ENCODE measurements around the gene PIEZO2. TPM values are rescaled to one million over a fixed set of nuclear protein-coding genes. Genes with fewer than 3 reads are reported as not detected.

PIEZO2 gene
- total RNA-seq, 1 experiment from 2014 or later: 5.5 TPM

DNA sequence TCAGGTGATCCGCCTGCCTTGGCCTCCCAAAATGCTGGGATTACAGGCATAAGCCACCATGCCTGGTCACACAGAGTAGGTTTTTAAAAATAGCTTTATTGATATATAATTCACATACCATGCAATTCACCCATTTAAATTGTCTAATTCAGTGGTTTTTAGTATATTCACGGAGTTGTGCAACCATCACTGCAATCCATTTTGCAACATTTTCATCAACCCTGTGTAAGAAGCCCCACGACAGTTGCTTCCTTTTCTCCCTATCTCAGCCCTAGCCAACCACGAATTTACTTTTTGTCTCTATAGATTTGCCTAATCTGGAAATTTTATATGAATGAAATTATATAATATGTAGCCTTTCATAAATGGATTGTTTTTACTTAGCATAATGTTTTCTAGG, 357.2 kb downstream of the PIEZO2 start:
- no peaks in the 10 kb centered on the region; the same call in 1 of the 2 replicates for H3K27me3 ChIP-seq (replicated peaks)
- H3K36me3 ChIP-seq: no peaks in the 10 kb centered on the region
- DNase-seq (ENCODE audit: low read depth in 1 of 2, low spot score in 2 of 2): no peak
- H3K4me3 ChIP-seq: no peak overlapping the region
- H3K9me3 ChIP-seq (replicated peaks): no peaks in the 10 kb centered on the region
- peaks cover 3% of the 10 kb centered on the region; the same call in 1 of the 2 replicates for H3K4me1 ChIP-seq (replicated peaks)
- H3K27ac ChIP-seq: no peak overlapping the region

- Histone ChIP-seq H3K4me1 (replicated peaks) (peaks cover 3% of the 10 kb centered on the region; the same call in 1 of the 2 replicates), H3K9me3 (replicated peaks) (no peaks in the 10 kb centered on the region), H3K4me3 (no peak overlapping the region), H3K36me3 (no peaks in the 10 kb centered on the region), H3K27me3 (replicated peaks) (no peaks in the 10 kb centered on the region; the same call in 1 of the 2 replicates), H3K27ac (no peak overlapping the region)
- no peak for DNase-seq (ENCODE audit: low read depth in 1 of 2, low spot score in 2 of 2)
These were observed 358.1 kb downstream of the PIEZO2 start for GRCh38 chr18:10791169-10791831.

GRCh38 chr18:10789180-10789579, 360.2 kb downstream of the PIEZO2 start:
- H3K36me3 ChIP-seq: no peaks in the 10 kb centered on the region

DNA sequence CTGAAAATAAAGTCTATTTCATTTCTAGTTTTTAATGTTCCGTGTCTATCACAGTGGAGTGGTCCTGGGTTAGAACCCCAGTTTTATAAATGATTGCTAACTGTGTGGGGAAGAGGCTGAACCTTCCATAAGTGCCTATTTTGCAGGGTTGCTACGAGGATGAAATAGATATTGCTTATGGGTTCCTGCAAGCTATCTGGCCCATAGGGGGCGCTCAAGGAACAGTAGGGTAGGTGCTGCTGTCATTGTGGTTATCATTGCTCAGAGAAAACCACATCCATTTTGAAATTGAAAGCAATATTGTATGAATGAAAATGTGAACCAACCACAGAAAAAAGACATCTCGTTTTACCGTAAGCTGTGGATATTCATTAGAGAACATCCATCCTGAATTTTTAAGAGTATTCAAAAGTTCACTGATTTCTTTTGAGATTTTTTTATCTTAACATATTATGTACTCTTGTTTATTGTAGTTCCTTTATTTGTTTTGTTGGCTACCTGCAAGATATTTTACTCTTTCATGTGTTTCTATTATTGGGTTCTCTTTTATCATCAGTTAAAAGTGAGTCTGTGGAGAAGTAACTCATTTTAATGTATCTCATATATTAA, 362.0 kb downstream of the PIEZO2 start:
- H3K4me3 ChIP-seq: no peak overlapping the region
- H3K27me3 ChIP-seq (replicated peaks): no peaks in the 10 kb centered on the region; the same call in 1 of the 2 replicates
- no peak overlapping the region for H3K27ac ChIP-seq
- no peaks in the 10 kb centered on the region; the same call in 1 of the 2 replicates for H3K9me3 ChIP-seq (replicated peaks)
- H3K4me1 ChIP-seq (replicated peaks): no peaks in the 10 kb centered on the region
- H3K36me3 ChIP-seq: no peaks in the 10 kb centered on the region
- peak; percentile 59 to 84 for DNase-seq (ENCODE audit: low read depth in 1 of 2, low spot score in 2 of 2)

More at GRCh38 chr18:10789180-10789579, 360.2 kb downstream of the PIEZO2 start:
- Histone ChIP-seq H3K9me3 (replicated peaks) (no peaks in the 10 kb centered on the region; the same call in 1 of the 2 replicates), H3K27ac (no peak overlapping the region), H3K27me3 (replicated peaks) (no peaks in the 10 kb centered on the region; the same call in 1 of the 2 replicates), H3K4me1 (replicated peaks) (no peaks in the 10 kb centered on the region; the same call in 1 of the 2 replicates), H3K4me3 (no peak overlapping the region)
- no peak for DNase-seq (ENCODE audit: low read depth in 1 of 2, low spot score in 2 of 2)

DNA sequence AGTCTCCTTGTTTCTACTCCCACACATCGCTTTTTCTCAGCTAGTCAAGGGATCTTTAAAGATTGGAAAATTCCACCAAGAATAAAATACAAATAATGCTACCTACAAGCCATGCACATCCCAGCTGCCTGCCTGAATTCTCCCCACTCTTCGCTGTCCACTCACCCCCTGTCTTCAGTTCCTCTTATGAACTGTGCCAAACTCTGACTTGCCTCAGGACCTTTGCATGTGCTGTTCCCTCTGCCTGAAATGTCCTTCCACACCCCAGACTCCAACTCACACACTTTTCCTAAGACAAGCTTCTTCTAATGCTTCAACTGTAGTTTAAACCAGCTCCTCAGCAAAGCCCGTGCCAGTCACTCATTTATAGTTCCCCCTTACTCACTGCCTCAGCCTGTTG, 363.6 kb downstream of the PIEZO2 start:
- no peak for DNase-seq (ENCODE audit: low read depth in 1 of 2, low spot score in 2 of 2)
- Histone ChIP-seq H3K27ac (no peak overlapping the region), H3K36me3 (no peaks in the 10 kb centered on the region), H3K4me3 (no peak overlapping the region), H3K4me1 (replicated peaks) (no peaks in the 10 kb centered on the region), H3K27me3 (replicated peaks) (no peaks in the 10 kb centered on the region; the same call in 1 of the 2 replicates), H3K9me3 (replicated peaks) (no peaks in the 10 kb centered on the region; the same call in 1 of the 2 replicates)

DNA sequence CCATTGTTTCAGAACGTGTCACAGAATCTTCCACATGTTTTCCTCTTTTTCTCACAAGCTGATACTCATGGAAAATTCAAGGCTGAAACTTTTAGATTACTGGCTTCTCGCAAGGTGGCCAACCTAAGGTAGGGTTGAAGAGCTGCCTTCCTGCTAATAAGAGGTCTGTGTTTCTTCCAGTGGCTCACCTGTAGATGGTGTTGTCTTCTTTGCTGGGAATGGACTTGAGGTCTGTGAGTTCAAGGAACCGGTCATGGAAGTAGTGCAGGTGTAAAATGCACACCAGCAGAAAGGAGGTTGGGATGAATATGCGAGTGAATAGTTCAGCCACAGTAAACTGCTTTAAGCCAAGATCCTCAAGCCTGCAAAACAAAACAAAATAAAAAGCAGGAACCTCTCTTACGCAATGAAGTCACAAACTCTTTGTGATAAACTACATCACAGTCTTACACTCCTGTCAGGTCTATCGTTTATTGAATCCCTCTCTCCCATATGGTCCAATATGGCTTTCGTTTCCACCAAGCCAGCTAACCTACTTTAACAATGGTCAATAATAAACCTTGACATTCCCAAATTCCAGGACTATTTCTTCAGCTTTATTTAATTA, 364.7 kb downstream of the PIEZO2 start:
- no peaks in the 10 kb centered on the region for H3K4me1 ChIP-seq (replicated peaks)
- H3K27me3 ChIP-seq (replicated peaks): no peaks in the 10 kb centered on the region; the same call in 1 of the 2 replicates
- no peak overlapping the region for H3K27ac ChIP-seq
- no peak overlapping the region for H3K4me3 ChIP-seq
- DNase-seq (ENCODE audit: low read depth in 1 of 2, low spot score in 2 of 2): no peak
- no peaks in the 10 kb centered on the region; the same call in 1 of the 2 replicates for H3K9me3 ChIP-seq (replicated peaks)
- no peaks in the 10 kb centered on the region for H3K36me3 ChIP-seq

GRCh38 chr18:10783941-10784340, 365.4 kb downstream of the PIEZO2 start:
- H3K27ac ChIP-seq: no peak overlapping the region
- no peaks in the 10 kb centered on the region; the same call in 1 of the 2 replicates for H3K9me3 ChIP-seq (replicated peaks)
- DNase-seq (ENCODE audit: low read depth in 1 of 2, low spot score in 2 of 2): no peak
- H3K4me3 ChIP-seq: no peak overlapping the region
- no peaks in the 10 kb centered on the region for H3K4me1 ChIP-seq (replicated peaks)
- no peaks in the 10 kb centered on the region for H3K36me3 ChIP-seq
- H3K27me3 ChIP-seq (replicated peaks): no peaks in the 10 kb centered on the region

- no peak for DNase-seq (ENCODE audit: low read depth in 1 of 2, low spot score in 2 of 2)
- no peaks in the 10 kb centered on the region; the same call in 1 of the 2 replicates for H3K27me3 ChIP-seq (replicated peaks)
- H3K4me1 ChIP-seq (replicated peaks): peaks cover 12% of the 10 kb centered on the region
- H3K9me3 ChIP-seq (replicated peaks): no peaks in the 10 kb centered on the region
- no peak overlapping the region for H3K27ac ChIP-seq
- no peak overlapping the region for H3K4me3 ChIP-seq
- no peaks in the 10 kb centered on the region for H3K36me3 ChIP-seq
These were observed 372.9 kb downstream of the PIEZO2 start for GRCh38 chr18:10776493-10776892.

DNA sequence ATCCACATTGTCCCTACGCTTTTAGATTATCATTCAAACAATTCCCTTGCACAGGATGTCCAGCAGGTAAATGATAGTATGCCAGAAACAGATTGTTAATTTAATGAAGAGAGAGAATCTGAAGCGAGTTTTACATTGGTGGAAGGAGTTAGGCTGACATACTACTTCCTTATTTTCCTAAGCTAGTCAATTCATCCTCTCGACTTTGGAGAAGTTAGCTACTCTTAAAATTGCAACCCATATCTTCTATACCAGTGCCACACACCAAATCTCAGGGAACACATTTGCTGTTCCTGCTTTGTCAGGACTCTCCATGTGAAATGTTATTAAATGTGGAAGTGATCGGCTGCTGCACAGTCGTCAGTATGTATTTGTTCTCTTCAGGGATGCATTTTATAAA, 374.3 kb downstream of the PIEZO2 start:
- H3K4me1 ChIP-seq (replicated peaks): peaks cover 12% of the 10 kb centered on the region
- no peak overlapping the region for H3K4me3 ChIP-seq
- H3K36me3 ChIP-seq: no peaks in the 10 kb centered on the region
- no peaks in the 10 kb centered on the region; the same call in 1 of the 2 replicates for H3K27me3 ChIP-seq (replicated peaks)
- H3K27ac ChIP-seq: no peak overlapping the region
- no peak for DNase-seq (ENCODE audit: low read depth in 1 of 2, low spot score in 2 of 2)
- no peaks in the 10 kb centered on the region for H3K9me3 ChIP-seq (replicated peaks)

GRCh38 chr18:10771053-10771709, 378.2 kb downstream of the PIEZO2 start:
- no peak for DNase-seq (ENCODE audit: low read depth in 1 of 2, low spot score in 2 of 2)
- H3K36me3 ChIP-seq: no peaks in the 10 kb centered on the region
- no peaks in the 10 kb centered on the region for H3K9me3 ChIP-seq (replicated peaks)
- peaks cover 12% of the 10 kb centered on the region for H3K4me1 ChIP-seq (replicated peaks)
- no peak overlapping the region for H3K27ac ChIP-seq
- no peaks in the 10 kb centered on the region; the same call in 1 of the 2 replicates for H3K27me3 ChIP-seq (replicated peaks)
- H3K4me3 ChIP-seq: no peak overlapping the region

DNA sequence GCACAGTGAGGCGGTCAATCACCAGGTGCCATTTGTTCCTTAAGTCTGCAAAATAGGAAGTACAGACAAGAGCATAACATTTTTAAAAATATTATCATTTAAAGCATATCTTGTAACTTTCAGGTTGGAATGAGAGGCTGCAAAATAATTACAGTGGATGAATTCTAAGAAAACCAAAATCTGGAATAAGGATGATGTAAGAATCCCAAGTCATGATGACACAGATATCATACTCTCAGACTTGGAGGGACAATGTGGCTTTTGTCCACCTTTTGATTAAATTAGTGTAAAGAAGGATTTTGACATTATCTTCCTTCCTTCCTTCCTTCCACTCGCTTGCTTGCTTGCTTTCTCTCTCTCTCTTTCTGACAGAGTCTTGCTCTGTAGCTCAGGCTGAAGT, 379.1 kb downstream of the PIEZO2 start:
- Histone ChIP-seq H3K36me3 (no peaks in the 10 kb centered on the region), H3K27ac (no peak overlapping the region), H3K9me3 (replicated peaks) (no peaks in the 10 kb centered on the region), H3K4me1 (replicated peaks) (peaks cover 12% of the 10 kb centered on the region), H3K4me3 (no peak overlapping the region), H3K27me3 (replicated peaks) (no peaks in the 10 kb centered on the region)
- DNase-seq (ENCODE audit: low read depth in 1 of 2, low spot score in 2 of 2): no peak

DNA sequence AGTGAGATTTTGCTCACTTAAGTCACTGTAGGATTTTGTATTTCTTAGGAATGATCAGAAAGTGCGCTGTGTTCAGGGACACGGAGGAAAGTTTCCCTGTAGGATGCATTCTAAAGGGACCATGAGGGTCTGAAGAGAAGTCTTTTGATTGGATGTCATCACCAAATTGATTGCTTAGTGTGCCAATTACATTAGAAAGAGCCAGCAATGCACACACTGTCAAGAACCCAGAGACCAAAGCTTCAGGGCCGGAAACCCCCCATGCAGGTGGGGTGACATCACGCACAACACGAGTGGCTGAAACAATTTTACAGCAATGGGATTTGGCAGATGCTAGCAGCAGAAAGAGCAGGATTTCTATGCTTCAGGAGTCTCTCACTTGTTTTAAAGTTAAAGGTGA, 381.1 kb downstream of the PIEZO2 start:
- Histone ChIP-seq H3K9me3 (replicated peaks) (no peaks in the 10 kb centered on the region), H3K27ac (no peak overlapping the region), H3K27me3 (replicated peaks) (no peaks in the 10 kb centered on the region), H3K4me3 (no peak overlapping the region), H3K4me1 (replicated peaks) (peaks cover 4% of the 10 kb centered on the region), H3K36me3 (no peaks in the 10 kb centered on the region)
- no peak for DNase-seq (ENCODE audit: low read depth in 1 of 2, low spot score in 2 of 2)

DNA sequence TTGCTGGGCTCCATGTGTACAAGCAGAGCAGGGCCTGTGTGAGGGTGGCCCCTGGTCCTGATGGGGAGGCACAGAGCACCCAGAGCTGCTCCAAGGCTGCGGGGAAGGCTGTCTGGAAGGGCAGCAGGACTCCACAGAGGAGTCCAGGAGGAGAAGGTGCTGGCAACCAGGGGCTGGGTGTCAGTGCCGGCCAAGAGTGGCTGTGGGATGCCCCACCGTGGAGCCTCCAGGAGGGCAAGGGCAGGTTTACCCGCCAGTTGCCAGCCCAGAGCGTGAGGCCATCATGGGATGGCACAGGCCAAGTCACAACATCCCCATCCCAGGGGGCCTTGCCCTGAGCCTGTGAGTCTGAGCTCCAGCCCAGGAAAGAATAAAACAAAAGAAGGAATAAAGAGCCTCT, 381.7 kb downstream of the PIEZO2 start:
- no peak for DNase-seq (ENCODE audit: low read depth in 1 of 2, low spot score in 2 of 2)
- no peaks in the 10 kb centered on the region for H3K9me3 ChIP-seq (replicated peaks)

More for the DNA sequence above, 381.7 kb downstream of the PIEZO2 start:
- H3K4me3 ChIP-seq: no peak overlapping the region
- no peaks in the 10 kb centered on the region for H3K36me3 ChIP-seq
- H3K27ac ChIP-seq: no peak overlapping the region
- no peaks in the 10 kb centered on the region for H3K4me1 ChIP-seq (replicated peaks)
- no peaks in the 10 kb centered on the region for H3K27me3 ChIP-seq (replicated peaks)
